WTC11 (cell line): ENCODE measurements around the gene PANX3. TPM values are rescaled to one million over a fixed set of nuclear protein-coding genes. Genes with fewer than 3 reads are reported as not detected.

Experiments used
- ATAC-seq: fragments of 200-7000 bp; cut with Tn5 transposase; 2 replicates; pipeline ENCODE4 v1.10.0; 2021; ENCODE audit warnings: mild to moderate bottlenecking, moderate library complexity
- CTCF ChIA-PET: fragments of 300-600 bp; sonication (Branson Sonifier 250); formaldehyde crosslinking; loops from one replicate; lab custom pipeline; 2021; ENCODE audit warnings: antibody characterized with exemption; lab: Charles Lee
- POLR2A ChIA-PET: fragments of 350-600 bp; sonication (Branson Sonifier 250); formaldehyde crosslinking; loops from one replicate; lab custom pipeline; 2021; ENCODE audit warnings: antibody characterized with exemption; lab: Charles Lee
- DNase-seq: peaks from one replicate; pipeline ENCODE4 v3.0.0; 2021; ENCODE audit warnings: low spot score
- H3K27ac Mint-ChIP-seq: 2 replicates; pipeline ENCODE4 v1.8.0; 2021; ENCODE audit warnings: mixed read lengths
- H3K27me3 Mint-ChIP-seq: 2 replicates; pipeline ENCODE4 v1.8.0; 2021; ENCODE audit warnings: low read depth, mild to moderate bottlenecking, moderate library complexity, mixed read lengths
- H3K36me3 Mint-ChIP-seq: 2 replicates; pipeline ENCODE4 v1.8.0; 2021; ENCODE audit warnings: mixed read lengths
- H3K4me1 Mint-ChIP-seq: 2 replicates; pipeline ENCODE4 v1.8.0; 2022; ENCODE audit warnings: mixed read lengths
- H3K4me3 Mint-ChIP-seq: 2 replicates; pipeline ENCODE4 v1.8.0; 2021; ENCODE audit warnings: mild to moderate bottlenecking, moderate library complexity, mixed read lengths
- H3K9me3 Mint-ChIP-seq: 2 replicates; pipeline ENCODE4 v1.8.0; 2021; ENCODE audit warnings: mixed read lengths
- AFF4 ChIP-seq: sonication (generic); formaldehyde crosslinking; IDR thresholded peaks from 2 replicates; pipeline ENCODE4 v1.8.1; 2023; ENCODE audit warnings: mild to moderate bottlenecking, missing genetic modification reagents, borderline replicate concordance
- CDX4 ChIP-seq: fragments of 250-450 bp; sonication (Bioruptor Pico); IDR thresholded peaks from 2 replicates; pipeline ENCODE4 v1.9.0; 2021; ENCODE audit warnings: moderate library complexity, mild to moderate bottlenecking, inconsistent platforms, borderline replicate concordance
- CREB1 ChIP-seq: sonication (generic); formaldehyde crosslinking; IDR thresholded peaks from 2 replicates; pipeline ENCODE4 v1.8.0; 2023; ENCODE audit warnings: mild to moderate bottlenecking, missing genetic modification reagents
- FOXP1 ChIP-seq: sonication (generic); formaldehyde crosslinking; IDR thresholded peaks from 2 replicates; pipeline ENCODE4 v1.8.0; 2022; ENCODE audit warnings: missing genetic modification reagents, mild to moderate bottlenecking, moderate library complexity, borderline replicate concordance
- GABPB1 ChIP-seq: sonication (generic); formaldehyde crosslinking; IDR thresholded peaks from 2 replicates; pipeline ENCODE4 v1.8.1; 2023; ENCODE audit warnings: mild to moderate bottlenecking, missing genetic modification reagents
- IRF2 ChIP-seq: sonication (generic); formaldehyde crosslinking; IDR thresholded peaks from 2 replicates; pipeline ENCODE4 v1.8.0; 2022; ENCODE audit warnings: low read depth, missing genetic modification reagents, borderline replicate concordance
- JAZF1 ChIP-seq: fragments of 250-450 bp; sonication (Bioruptor Pico); IDR thresholded peaks from 2 replicates; pipeline ENCODE4 v1.9.0; 2021; ENCODE audit warnings: moderate library complexity, mild to moderate bottlenecking, inconsistent platforms
- NFYB ChIP-seq: sonication (generic); formaldehyde crosslinking; conservative IDR thresholded peaks from 2 replicates; pipeline ENCODE4 v1.8.0; 2022; ENCODE audit warnings: low read depth, missing genetic modification reagents
- NR2C2 ChIP-seq: sonication (generic); formaldehyde crosslinking; IDR thresholded peaks from 2 replicates; pipeline ENCODE4 v1.8.0; 2022; ENCODE audit warnings: mild to moderate bottlenecking, missing genetic modification reagents
- OVOL2 ChIP-seq: fragments of 250-450 bp; sonication (Bioruptor Pico); IDR thresholded peaks from 2 replicates; pipeline ENCODE4 v1.9.0; 2021; ENCODE audit warnings: mild to moderate bottlenecking, borderline replicate concordance
- SMAD4 ChIP-seq: sonication (generic); formaldehyde crosslinking; IDR thresholded peaks from 2 replicates; pipeline ENCODE4 v1.8.0; 2022; ENCODE audit warnings: mild to moderate bottlenecking, missing genetic modification reagents
- SOX15 ChIP-seq: fragments of 250-450 bp; sonication (Bioruptor Pico); IDR thresholded peaks from 2 replicates; pipeline ENCODE4 v1.9.0; 2021; ENCODE audit warnings: mild to moderate bottlenecking
- USF2 ChIP-seq: sonication (generic); formaldehyde crosslinking; IDR thresholded peaks from 2 replicates; pipeline ENCODE4 v1.8.1; 2023; ENCODE audit warnings: mild to moderate bottlenecking, missing genetic modification reagents, moderate library complexity
- ZNF263 ChIP-seq: sonication (generic); formaldehyde crosslinking; IDR thresholded peaks from 2 replicates; pipeline ENCODE4 v1.8.1; 2022; ENCODE audit warnings: low read depth, mild to moderate bottlenecking, moderate library complexity, missing genetic modification reagents
- total RNA-seq: library from RNA; stranded (reverse); gene quantifications from 3 replicates; pipeline ENCODE4 v1.2.3, GENCODE V29; 2021
- TF ChIP-seq, protein P1 (sequence below): sonication (generic); formaldehyde crosslinking; IDR thresholded peaks from 2 replicates; pipeline ENCODE4 v1.8.0; 2023; ENCODE audit warnings: mild to moderate bottlenecking, missing genetic modification reagents
- TF ChIP-seq, protein P2 (sequence below): sonication (generic); formaldehyde crosslinking; IDR thresholded peaks from 2 replicates; pipeline ENCODE4 v1.8.1; 2023; ENCODE audit warnings: mild to moderate bottlenecking, missing genetic modification reagents, moderate library complexity
- TF ChIP-seq, protein P3 (sequence below): fragments of 250-450 bp; sonication (Bioruptor Pico); IDR thresholded peaks from 2 replicates; pipeline ENCODE4 v1.8.0; 2021; ENCODE audit warnings: mild to moderate bottlenecking
- TF ChIP-seq, protein P4 (sequence below): sonication (generic); formaldehyde crosslinking; IDR thresholded peaks from 2 replicates; pipeline ENCODE4 v1.8.0; 2022; ENCODE audit warnings: mild to moderate bottlenecking, missing genetic modification reagents

PANX3 gene
- total RNA-seq, 1 experiment from 2014 or later, result not detected

GRCh38 chr11:124600621-124601320 lies 10.5 kb upstream of the PANX3 start:
- H3K27me3 Mint-ChIP-seq, result no peaks in the 10 kb centered on the region; the same call in 1 of the 2 replicates
- TF ChIP-seq, protein P1, sequence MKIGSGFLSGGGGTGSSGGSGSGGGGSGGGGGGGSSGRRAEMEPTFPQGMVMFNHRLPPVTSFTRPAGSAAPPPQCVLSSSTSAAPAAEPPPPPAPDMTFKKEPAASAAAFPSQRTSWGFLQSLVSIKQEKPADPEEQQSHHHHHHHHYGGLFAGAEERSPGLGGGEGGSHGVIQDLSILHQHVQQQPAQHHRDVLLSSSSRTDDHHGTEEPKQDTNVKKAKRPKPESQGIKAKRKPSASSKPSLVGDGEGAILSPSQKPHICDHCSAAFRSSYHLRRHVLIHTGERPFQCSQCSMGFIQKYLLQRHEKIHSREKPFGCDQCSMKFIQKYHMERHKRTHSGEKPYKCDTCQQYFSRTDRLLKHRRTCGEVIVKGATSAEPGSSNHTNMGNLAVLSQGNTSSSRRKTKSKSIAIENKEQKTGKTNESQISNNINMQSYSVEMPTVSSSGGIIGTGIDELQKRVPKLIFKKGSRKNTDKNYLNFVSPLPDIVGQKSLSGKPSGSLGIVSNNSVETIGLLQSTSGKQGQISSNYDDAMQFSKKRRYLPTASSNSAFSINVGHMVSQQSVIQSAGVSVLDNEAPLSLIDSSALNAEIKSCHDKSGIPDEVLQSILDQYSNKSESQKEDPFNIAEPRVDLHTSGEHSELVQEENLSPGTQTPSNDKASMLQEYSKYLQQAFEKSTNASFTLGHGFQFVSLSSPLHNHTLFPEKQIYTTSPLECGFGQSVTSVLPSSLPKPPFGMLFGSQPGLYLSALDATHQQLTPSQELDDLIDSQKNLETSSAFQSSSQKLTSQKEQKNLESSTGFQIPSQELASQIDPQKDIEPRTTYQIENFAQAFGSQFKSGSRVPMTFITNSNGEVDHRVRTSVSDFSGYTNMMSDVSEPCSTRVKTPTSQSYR (CRISPR knock-in tag), result no peak
- TF ChIP-seq IRF2 (CRISPR knock-in tag) (no peak), NR2C2 (CRISPR knock-in tag) (no peak), FOXP1 (CRISPR knock-in tag) (no peak), USF2 (CRISPR knock-in tag) (no peak), ZNF263 (CRISPR knock-in tag) (no peak), SMAD4 (CRISPR knock-in tag) (no peak), AFF4 (CRISPR knock-in tag) (no peak), GABPB1 (CRISPR knock-in tag) (no peak), NFYB (CRISPR knock-in tag) (no peak), SOX15 (CRISPR knock-in tag) (no peak), JAZF1 (no peak), OVOL2 (no peak), CREB1 (CRISPR knock-in tag) (no peak), CDX4 (CRISPR knock-in tag) (no peak)
- TF ChIP-seq, protein P2, sequence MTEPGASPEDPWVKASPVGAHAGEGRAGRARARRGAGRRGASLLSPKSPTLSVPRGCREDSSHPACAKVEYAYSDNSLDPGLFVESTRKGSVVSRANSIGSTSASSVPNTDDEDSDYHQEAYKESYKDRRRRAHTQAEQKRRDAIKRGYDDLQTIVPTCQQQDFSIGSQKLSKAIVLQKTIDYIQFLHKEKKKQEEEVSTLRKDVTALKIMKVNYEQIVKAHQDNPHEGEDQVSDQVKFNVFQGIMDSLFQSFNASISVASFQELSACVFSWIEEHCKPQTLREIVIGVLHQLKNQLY (CRISPR knock-in tag), result no peak
- TF ChIP-seq, protein P3, sequence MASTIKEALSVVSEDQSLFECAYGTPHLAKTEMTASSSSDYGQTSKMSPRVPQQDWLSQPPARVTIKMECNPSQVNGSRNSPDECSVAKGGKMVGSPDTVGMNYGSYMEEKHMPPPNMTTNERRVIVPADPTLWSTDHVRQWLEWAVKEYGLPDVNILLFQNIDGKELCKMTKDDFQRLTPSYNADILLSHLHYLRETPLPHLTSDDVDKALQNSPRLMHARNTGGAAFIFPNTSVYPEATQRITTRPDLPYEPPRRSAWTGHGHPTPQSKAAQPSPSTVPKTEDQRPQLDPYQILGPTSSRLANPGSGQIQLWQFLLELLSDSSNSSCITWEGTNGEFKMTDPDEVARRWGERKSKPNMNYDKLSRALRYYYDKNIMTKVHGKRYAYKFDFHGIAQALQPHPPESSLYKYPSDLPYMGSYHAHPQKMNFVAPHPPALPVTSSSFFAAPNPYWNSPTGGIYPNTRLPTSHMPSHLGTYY, result no peak
- TF ChIP-seq, protein P4, sequence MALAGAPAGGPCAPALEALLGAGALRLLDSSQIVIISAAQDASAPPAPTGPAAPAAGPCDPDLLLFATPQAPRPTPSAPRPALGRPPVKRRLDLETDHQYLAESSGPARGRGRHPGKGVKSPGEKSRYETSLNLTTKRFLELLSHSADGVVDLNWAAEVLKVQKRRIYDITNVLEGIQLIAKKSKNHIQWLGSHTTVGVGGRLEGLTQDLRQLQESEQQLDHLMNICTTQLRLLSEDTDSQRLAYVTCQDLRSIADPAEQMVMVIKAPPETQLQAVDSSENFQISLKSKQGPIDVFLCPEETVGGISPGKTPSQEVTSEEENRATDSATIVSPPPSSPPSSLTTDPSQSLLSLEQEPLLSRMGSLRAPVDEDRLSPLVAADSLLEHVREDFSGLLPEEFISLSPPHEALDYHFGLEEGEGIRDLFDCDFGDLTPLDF, result no peak
- no peak overlapping the region for H3K4me3 Mint-ChIP-seq
- H3K9me3 Mint-ChIP-seq, result peaks cover 8% of the 10 kb centered on the region
- ATAC-seq (no peak), DNase-seq (no peak)
- H3K27ac Mint-ChIP-seq, result no peak overlapping the region
- CTCF ChIA-PET, result interaction anchor here (0.8 to 1.3 kb wide), 3 partner anchors 15 to 531 kb away, joined by 3 to 6 read pairs (median 3); no protein-coding TSS in a partner anchor
- POLR2A ChIA-PET, result no interaction called here
- H3K4me1 Mint-ChIP-seq, result peaks cover 13% of the 10 kb centered on the region
- no peaks in the 10 kb centered on the region for H3K36me3 Mint-ChIP-seq
